Measurements from ENCODE around the gene PRRX2.

Gene PRRX2

GRCh38 chr9:129682381-129682780 lies 16.9 kb downstream of the PRRX2 start:
- DNase-seq = no peak

DNA sequence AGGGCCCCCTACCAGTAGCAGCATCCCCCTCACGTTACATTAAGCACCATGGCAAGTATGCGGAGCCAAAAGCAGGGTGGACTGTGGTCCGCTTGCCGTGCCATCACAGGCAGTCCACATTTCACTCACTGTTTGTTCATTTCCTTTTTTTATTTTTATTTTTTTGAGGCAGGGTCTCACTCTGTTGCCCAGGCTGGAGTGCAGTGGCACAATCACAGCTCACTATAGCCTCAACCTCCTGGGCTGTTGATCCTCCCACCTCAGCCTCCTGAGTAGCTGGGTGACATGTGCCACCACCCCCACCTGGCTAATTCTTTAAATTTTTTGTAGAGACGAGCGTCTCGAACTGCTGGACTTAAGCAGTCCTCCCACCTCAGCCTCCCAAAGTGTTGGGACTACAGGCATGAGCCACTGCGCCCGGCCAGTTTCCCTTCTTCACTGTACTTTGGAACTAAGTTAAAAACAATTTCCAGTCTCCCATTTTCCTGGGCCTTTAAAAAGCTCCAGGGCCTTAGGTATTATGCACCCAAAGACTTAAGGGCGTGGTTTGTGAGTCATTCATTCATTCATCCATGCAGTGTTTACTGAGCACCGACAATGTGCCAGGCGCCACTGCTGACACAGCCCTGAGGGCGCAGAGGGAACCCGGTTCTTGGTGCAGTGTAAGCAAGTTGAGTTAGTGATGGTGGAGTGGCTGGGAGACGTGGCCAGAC lies 19.9 kb downstream of the PRRX2 start:
- DNase-seq = peak; percentile 34

DNA sequence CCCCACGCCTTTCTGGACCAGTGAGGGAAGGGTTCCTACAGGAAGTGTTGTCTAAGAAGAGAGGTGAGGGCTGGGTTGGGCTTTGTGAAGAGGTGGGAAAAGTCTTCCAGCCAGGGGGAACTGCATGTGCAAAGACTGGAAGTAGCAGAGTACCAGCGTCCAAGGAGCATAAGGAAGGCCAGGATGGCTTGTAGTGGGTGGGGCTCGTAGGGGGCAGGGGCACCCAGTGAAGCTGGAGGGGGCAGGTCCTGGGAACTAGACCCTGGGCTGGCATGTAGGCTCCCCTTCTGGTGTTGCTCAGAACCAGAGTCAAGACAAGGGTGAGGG lies 20.4 kb downstream of the PRRX2 start:
- DNase-seq = no peak

DNA sequence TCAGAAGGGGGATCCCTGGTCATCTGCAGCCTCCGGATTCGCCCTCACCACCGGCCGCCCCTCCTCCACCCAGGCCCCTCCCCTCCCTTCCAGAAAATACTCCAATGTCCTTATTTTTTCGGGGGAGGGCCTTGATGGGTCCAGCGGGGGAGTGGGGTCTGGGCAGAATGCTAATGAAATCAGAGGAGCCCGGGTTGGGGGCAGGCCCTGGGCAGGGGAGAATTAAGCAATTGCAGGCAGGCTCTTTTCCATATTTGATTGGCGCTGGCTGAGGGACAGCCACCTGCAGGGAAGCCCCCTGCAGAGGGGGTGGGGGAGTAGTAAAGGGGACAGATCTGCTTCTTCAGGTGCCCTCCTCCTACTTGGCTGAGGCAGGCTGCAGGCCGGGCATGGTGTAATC lies 21.3 kb downstream of the PRRX2 start:
- no peak for DNase-seq

DNA sequence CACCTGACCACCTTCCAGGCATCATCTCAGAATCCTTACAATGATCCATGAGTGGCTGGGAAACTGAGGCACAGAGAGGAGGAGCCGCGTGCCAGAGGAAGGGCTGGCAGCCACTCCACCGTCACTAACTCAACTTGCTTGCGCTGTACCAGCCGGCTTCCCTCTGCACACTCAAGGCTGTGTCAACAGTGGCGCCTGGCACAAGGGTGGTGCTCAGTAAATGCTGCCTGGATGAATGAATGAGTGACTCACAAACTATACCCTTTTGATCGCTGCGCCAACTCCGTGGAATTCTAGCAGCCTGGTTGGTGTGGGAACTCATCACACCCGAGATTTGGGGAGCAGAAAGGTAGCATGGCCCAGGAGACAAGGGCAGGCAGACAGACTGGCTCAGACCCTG lies 21.9 kb downstream of the PRRX2 start:
- no peak for DNase-seq

DNA sequence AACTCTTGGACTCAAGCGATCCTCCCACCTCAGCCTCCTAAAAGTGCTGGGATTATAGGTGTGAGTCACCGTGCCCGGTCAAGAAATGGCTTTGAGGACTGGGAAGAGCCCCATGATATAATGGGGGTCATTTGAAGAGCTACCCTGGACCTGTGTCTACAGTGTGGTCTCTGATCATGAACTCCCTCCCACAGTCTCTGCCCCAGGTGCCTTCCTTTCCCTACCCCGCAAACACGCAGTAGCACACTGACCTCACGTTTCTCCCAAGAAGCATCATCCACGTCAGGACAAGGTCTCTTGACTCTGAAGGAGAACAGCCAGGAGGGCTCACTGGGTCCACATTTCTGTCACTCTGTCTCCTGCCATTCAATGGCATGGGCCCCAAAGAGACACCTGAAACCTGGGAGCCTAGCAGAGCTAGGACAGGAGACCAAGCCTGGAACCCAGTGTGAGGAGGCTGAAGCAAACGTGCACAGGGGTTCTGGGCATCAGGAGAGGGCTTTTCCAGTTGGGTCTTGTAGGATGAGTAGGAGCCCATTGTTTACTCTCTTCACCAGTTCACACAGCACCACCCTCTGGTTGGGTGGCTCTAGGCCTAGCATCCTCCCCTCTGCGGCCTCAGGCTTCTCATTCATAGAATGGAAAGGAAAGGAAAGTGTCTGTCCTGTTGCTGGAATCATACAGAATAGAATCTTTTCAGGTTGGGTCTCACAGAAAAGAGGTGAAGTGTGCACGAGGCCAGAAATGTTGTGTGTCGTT lies 23.0 kb downstream of the PRRX2 start:
- no peak for DNase-seq

GRCh38 chr9:129692534-129692933 lies 27.1 kb downstream of the PRRX2 start:
- DNase-seq = no peak

GRCh38 chr9:129693741-129694140 lies 28.3 kb downstream of the PRRX2 start:
- DNase-seq = no peak

- no peak for DNase-seq
These were observed 28.8 kb downstream of the PRRX2 start for GRCh38 chr9:129694243-129694646.

- no peak for DNase-seq
These were observed 30.4 kb downstream of the PRRX2 start for GRCh38 chr9:129695870-129696269.

GRCh38 chr9:129696944-129697655 lies 31.7 kb downstream of the PRRX2 start:
- DNase-seq = peak; percentile 85

DNA sequence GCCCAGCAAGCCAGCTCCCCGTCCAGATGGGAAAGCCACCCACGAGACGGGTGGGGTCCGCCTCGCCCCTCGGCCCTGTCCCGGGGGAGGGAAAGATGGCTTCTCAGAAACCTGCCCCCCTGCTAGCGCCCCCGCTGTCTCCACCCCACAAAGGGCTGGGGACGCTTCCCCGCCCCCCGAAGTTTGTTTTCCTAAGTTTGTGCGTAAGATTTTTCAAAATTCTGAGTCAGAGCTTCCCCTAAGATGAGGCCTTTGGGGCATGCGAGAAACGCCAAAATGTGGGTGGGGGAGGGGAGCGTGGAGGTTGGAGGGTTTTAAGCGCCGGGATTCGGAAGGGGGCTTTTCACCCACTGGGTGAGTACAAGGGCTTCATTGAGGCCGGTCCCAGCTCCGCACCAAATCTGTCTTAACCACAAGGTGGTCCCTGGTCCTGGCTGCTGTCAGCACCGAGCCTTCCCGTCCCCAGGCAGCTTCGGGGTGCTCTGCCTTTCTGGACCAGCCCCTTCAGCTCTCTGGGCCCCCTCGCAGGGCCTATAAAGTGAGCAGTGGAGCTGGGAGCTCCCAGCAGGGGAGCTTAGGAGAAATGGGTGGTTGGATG lies 32.3 kb downstream of the PRRX2 start:
- DNase-seq = peak; percentile 97

- DNase-seq = peak; percentile 83
These were observed 32.9 kb downstream of the PRRX2 start for GRCh38 chr9:129698254-129698757.

DNA sequence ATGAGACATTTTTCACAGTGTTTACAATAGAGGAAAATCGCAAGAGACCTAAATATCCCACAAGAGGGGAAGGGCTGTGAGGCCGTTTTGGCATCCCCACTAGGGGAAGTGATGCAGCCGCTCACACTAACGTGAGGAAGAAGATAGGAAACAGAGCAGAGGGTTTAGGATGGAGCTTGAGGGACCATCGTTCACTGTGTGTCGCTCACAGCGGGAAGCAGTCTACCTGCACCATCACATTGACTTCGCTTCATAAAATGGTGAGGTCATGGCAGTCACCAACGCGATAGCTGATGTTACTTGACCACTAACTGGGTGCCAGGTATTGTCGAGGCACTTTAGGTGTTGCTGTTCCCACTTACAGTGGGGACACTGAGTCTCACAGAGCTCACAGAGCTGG lies 35.6 kb downstream of the PRRX2 start:
- DNase-seq = no peak

- DNase-seq = no peak
These were observed 36.1 kb downstream of the PRRX2 start for GRCh38 chr9:129701549-129701948.

DNA sequence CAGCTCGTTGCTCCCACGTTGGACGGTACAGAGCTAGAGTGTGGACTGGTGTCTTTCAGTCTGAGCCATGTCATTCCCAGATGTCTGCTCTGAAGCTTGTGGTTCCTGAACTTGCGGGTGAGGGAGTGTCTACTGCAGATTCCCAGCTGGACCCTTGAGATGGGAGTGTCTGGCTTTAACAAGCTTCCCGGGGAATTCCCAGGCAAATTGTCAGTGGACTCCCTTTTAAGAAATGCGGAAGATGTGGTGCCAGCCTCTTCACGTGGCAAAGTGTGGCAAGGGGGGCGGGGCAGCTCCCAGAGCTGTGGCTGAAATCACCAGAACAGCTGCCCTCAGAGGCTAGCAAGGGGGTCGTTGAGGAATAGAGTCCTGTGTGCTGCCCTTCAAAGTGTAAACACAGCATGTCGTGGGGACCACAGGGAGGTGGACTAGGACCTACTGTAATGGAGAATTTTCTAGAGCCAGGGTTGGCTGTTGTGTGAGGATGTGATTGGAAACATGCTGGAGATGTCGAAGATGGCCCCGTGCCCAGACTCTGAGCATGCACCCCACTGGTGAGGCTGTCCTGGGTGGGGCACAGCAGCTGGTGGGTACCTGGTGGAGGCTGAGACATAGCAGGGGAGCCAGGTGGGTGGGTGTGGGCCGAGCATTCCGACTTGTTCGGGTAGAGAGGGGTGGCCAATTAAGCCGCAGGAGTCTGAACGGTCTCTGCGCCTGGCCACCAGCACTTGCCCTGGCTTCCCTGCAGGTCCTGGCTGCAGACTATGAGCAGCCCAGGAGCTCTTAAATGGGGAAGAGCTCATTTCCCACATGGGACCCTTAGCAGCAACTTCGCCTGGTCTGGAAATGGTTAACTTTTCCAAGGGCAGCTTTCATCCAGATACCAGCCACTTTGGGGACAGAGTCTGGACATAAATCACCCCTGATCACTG lies 37.4 kb downstream of the PRRX2 start:
- DNase-seq = peak; percentile 86

DNA sequence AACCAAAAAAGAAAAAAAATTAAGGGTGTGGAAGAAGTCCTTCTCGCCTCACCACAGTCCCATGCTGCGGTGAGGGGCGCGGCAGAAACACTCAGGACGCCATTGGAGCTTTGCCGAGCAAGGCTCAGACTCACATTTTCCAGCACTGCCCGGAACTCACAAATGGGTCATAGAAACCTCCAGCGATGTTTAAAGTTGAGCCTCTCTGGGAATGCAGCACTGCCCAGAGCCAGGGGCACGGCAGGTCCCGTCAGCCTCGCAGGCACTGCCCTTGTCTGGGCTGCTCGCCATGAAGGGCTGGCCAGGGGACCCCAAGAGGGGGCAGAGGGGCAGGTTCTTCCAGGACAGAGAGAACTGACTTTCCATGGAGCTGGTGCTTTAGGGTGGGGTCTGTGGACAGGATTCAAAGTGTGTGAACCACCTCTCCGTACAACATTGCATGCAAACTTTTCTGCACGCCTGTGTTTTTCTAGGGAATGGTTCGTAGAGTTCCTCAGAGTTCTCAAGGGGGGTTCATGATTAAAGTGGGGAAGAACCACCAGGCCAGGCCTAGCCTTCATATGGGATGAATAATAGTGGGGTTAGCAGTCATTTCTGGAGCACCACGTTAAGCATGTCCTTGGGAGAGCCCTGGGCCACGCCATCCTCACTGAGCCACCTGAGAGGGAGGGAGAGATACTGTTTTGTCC lies 38.4 kb downstream of the PRRX2 start:
- peak; percentile 41 for DNase-seq

GRCh38 chr9:129704807-129705206 lies 39.4 kb downstream of the PRRX2 start:
- peak; percentile 39 for DNase-seq

GRCh38 chr9:129708793-129709192 lies 43.3 kb downstream of the PRRX2 start:
- peak; percentile 69 for DNase-seq

DNA sequence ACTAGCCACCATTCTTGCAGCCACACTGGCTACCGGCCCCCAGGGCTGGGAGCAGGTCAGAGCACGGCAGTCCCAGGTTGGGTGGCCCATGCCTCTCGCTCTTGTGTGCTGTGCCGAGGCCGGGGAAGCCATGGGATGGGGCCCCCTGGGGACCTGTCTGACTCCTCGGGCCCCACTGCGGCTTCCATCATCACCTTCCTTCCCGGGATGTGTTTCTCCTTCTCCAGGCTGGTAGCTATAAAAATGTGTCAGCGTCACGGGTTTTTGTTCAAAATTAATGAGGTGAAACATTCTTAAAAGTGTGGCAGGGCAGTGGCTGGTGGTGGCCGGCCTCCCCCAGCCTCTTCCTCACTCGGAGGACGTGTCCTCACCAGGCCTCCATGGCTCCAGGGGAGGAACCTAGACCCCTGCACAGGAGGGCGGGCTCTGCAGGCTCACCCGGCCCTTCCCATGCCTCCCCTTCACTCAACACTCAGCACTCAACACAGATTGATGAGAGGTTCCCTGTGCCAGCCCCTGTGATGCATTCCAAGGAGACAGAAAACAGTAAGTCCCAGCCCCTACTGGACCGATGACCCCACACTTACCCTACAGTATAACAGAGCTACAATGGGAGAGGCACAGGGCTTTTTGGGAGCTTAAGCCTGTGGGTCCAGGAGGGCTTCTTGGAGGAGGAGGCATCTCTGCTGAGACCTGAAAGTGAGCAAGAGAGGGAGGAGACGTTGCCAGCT lies 44.2 kb downstream of the PRRX2 start:
- DNase-seq = no peak

- no peak for DNase-seq
These were observed 44.7 kb downstream of the PRRX2 start for GRCh38 chr9:129710169-129710453.

Data from fibroblast of skin of right quadriceps (primary cell).